GM12864 (cell line): ENCODE results near the gene APC2.

Source experiments
- DNase-seq: peaks from one replicate; pipeline ENCODE4 v3.0.0-alpha.2; 2011; ENCODE audit warnings: low read depth
- H3K4me3 ChIP-seq: 2 replicates; pipeline ENCODE4 v1.5.1; 2011; ENCODE audit warnings: mild to moderate bottlenecking, low read depth, low read length, control low read depth
- CTCF ChIP-seq: IDR thresholded peaks from 2 replicates; pipeline ENCODE4 v1.5.1; 2011; ENCODE audit warnings: low read depth, mild to moderate bottlenecking, moderate library complexity, low read length, control low read depth, inconsistent platforms; ENCODE audit errors: missing control alignments

APC2 gene

GRCh38 chr19:1456121-1456900 is 6.4 kb downstream of the APC2 start:
- DNase-seq, result no peak
- H3K4me3 ChIP-seq, result no peak overlapping the region
- TF ChIP-seq CTCF, result no peak

- no peak for DNase-seq
- no peak overlapping the region for H3K4me3 ChIP-seq
- no peak for TF ChIP-seq CTCF
These were observed 7.3 kb downstream of the APC2 start for GRCh38 chr19:1457031-1457739.

GRCh38 chr19:1457892-1458291 is 8.0 kb downstream of the APC2 start:
- no peak for TF ChIP-seq CTCF
- no peak overlapping the region for H3K4me3 ChIP-seq
- no peak for DNase-seq

DNA sequence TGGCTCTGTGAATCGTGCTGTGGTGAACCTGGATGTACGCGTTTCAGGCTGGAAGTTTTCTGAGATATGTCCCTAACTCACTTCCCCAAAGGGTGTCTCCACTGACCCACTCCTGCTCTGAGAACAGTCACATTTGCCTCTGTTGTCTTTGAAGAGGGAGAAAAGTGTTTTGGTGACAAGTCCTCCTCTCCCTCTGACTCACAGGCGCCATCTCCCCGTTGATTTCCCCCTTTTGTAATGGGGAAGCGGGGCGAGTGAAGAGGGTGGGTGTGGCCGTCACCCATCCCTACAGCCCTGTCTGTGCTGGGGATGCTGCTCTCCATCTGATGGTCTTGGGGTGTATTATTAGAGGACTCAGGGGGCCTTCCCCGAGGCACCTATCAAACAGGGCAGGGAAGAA is 9.6 kb downstream of the APC2 start:
- no peak for TF ChIP-seq CTCF
- no peak for DNase-seq
- no peak overlapping the region for H3K4me3 ChIP-seq

DNA sequence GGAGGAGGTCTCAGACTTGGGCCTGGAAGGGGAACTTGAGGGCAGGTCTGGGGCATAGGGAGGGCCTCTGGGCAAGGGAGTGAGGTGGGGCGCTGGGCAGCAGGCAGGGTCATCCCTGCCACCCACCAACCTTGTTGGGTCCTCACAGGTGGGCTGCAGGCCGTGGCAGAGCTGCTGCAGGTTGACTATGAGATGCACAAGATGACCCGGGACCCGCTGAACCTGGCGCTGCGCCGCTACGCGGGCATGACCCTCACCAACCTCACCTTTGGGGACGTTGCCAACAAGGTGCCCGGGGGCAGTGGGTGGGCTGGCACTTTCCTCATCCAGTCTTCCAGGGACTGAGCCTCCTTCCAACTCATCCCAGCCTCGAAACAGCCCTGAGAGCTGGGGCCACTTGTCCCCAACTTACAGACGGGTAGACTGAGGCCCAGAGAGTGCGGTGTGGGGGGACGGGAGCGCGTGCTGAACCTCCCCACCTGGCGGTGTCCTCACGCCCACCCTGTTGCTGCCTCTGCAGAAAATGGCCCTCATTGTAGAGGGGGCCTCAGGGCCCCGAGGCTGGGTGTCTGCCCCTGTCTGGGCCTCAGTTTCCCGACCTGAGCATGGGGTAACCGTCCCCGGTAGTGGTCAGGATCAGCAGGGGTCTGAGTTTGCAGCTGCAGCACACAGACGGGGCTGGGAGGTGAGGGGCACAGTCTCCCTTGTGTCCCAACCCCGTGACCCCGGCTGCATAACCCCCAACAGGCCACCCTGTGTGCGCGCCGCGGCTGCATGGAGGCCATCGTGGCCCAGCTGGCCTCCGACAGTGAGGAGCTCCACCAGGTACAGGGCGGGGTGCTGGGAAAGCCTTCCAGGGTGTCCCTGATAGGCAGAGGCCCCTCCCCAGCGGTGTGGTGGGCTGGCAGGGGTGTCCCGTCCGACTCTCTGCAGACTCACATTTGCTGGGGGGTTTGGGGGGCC is 10.4 kb downstream of the APC2 start:
- TF ChIP-seq CTCF, result no peak
- no peak for DNase-seq
- no peak overlapping the region for H3K4me3 ChIP-seq

DNA sequence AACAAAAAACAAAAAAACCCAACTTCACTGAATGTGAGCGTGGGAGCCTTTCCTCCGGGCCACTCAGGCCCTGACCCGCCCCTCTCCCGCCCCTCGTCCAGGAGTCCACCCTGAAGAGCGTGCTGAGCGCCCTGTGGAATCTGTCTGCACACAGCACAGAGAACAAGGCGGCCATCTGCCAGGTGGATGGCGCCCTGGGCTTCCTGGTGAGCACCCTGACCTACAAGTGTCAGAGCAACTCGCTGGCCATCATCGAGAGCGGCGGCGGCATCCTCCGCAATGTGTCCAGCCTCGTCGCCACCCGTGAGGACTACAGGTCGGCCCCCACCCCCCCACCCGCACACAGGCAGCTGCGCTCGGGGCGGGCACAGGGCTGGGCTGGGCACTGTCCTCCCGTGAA is 11.9 kb downstream of the APC2 start:
- H3K4me3 ChIP-seq, result no peak overlapping the region
- TF ChIP-seq CTCF, result no peak
- DNase-seq, result no peak
